ENCODE results near the gene NPFFR2. TPM values are rescaled to one million over a fixed set of nuclear protein-coding genes. Genes with fewer than 3 reads are reported as not detected.
"Not testable (repeated sequence)": the region's sequence is repeated elsewhere in the genome, so short reads cannot be mapped to it uniquely, and the experiment has no call there.

The NPFFR2 gene
- total and polyA plus RNA-seq, 9 of the 15 experiments (the other 6 are each of a cell fraction or from before 2014, with no cell fraction given): 0.15 to 0.98 (median 0.48) TPM

- TF ChIP-seq, protein P1, sequence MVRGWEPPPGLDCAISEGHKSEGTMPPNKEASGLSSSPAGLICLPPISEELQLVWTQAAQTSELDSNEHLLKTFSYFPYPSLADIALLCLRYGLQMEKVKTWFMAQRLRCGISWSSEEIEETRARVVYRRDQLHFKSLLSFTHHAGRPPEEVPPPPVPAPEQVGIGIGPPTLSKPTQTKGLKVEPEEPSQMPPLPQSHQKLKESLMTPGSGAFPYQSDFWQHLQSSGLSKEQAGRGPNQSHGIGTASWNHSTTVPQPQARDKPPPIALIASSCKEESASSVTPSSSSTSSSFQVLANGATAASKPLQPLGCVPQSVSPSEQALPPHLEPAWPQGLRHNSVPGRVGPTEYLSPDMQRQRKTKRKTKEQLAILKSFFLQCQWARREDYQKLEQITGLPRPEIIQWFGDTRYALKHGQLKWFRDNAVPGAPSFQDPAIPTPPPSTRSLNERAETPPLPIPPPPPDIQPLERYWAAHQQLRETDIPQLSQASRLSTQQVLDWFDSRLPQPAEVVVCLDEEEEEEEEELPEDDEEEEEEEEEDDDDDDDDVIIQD (CRISPR knock-in tag; IDR thresholded peaks at IDR 0.05): no peak
Measured at GRCh38 chr4:72136429-72136828, 104.6 kb downstream of the NPFFR2 start (continued).

DNA sequence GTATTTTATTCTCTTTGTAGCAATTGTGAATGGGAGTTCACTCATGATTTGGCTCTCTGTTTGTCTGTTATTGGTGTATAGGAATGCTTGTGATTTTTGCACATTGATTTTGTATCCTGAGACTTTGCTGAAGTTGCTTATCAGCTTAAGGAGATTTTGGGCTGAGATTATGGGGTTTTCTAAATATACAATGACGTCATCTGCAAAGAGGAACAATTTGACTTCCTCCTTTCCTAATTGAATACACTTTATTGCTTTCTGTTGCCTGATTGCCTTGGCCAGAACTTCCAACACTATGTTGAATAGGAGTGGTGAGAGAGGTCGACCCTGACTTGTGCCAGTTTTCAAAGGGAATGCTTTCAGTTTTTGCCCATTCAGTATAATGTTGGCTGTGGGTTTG is 108.2 kb downstream of the NPFFR2 start:
- H3K9ac ChIP-seq (ENCODE audit: insufficient read depth in 1 of 2, low read depth in 2 of 2, low read length in 2 of 2); H3K9me3 ChIP-seq (replicated peaks; ENCODE audit: control insufficient read depth, insufficient read depth, low read depth, low read length); H3K79me2 ChIP-seq (ENCODE audit: control insufficient read depth, insufficient read depth, low read length); H3K36me3 ChIP-seq (ENCODE audit: control insufficient read depth, insufficient read depth, low read length); H3K4me2 ChIP-seq (ENCODE audit: insufficient read depth, low read length); DNase-seq (ENCODE audit: extremely low read depth in 1 of 4, low spot score in 3 of 4); BruUV-seq (replicated peaks); H3K4me1 ChIP-seq (replicated peaks in 1 of 2; ENCODE audit: control insufficient read depth in 2 of 2, insufficient read depth in 2 of 2, low read length in 2 of 2); CTCF ChIA-PET (ENCODE audit: low intra/inter-chr PET ratio); H4K20me1 ChIP-seq (replicated peaks; ENCODE audit: control insufficient read depth, insufficient read depth, low read length); intact Hi-C loops (cut with micrococcal nuclease); ATAC-seq; H3K27ac ChIP-seq (ENCODE audit: extremely low read depth, low read depth, low read length); H3K4me3 ChIP-seq; H3K27me3 ChIP-seq (ENCODE audit: control insufficient read depth in 2 of 2, insufficient read depth in 2 of 2, low read length in 2 of 2); FAIRE-seq; H3K9me1 ChIP-seq (ENCODE audit: control insufficient read depth, insufficient read depth, low read length); H2AFZ ChIP-seq (ENCODE audit: low read depth, low read length); POLR2A ChIA-PET; in situ Hi-C loops (cut with MboI); TF ChIP-seq ATF3 (CRISPR knock-in tag; conservative IDR thresholded peaks at IDR 0.05); JUND (IDR thresholded peaks at IDR 0.05; ENCODE audit: borderline replicate concordance, low read depth, low read length): not testable (repeated sequence)
- 0% methylated on average over 2 of the region's 2 CpGs for WGBS (ENCODE audit: insufficient coverage, low coverage, missing lambda C conversion rate)
- TF ChIP-seq ATF3 (IDR thresholded peaks at IDR 0.05): peak; percentile 69
- TF ChIP-seq ATF7 (IDR thresholded peaks at IDR 0.05): peak; percentile 90
- 0 out of 2 replicates have a peak, but pooled peaks have one; percentile 49 for TF ChIP-seq JUNB (CRISPR knock-in tag; conservative IDR thresholded peaks at IDR 0.05)
- TF ChIP-seq JUND (tag; IDR thresholded peaks at IDR 0.05; ENCODE audit: borderline replicate concordance, low read depth, low read length): peak; percentile 14; the same call in 1 of the 3 replicates
